DMS79 (cell line): ENCODE measurements around the gene PCED1B.
"Not testable (repeated sequence)": the region's sequence is repeated elsewhere in the genome, so short reads cannot be mapped to it uniquely, and the experiment has no call there.

Experiments used
- DNase-seq: peaks from one replicate; lab custom pipeline; 2025; lab: John Stamatoyannopoulos, UW

The PCED1B gene

DNA sequence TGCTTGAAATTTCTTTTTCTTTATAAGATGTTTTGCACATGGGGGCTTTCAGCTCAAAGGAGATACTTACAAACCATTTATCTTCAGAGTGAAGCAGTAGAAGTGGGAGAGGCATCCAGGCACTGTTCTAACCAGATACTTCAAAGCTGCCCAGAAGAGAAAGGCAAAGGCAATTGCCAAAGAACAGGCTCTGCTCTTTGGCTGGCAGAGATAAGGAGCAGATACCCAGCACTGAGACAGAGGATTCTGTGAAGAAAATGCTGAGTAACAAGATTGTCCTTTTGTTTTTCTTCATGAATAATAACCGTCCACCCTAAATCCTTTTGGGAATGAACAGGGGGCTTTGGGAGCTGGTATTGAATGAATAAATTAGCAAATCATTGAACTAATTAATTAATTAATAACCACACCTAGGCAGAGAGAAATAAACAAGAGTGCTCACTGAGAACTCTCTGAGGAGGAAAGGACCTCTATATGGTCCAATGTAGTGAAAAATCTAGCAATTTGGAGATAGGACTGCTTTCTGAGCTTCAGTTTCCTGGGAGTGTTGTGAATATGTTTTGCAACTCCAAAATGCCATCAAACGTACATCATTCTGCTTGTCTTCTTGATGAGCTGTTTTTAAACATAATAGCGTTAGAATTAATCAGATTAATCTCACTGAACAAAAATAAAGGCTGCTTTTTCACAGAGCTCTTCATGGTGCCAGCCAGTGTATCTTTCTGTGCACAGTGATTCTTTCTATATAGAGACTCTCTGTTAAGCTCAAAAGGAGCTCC lies 193.2 kb downstream of the PCED1B start:
- DNase-seq: no peak

DNA sequence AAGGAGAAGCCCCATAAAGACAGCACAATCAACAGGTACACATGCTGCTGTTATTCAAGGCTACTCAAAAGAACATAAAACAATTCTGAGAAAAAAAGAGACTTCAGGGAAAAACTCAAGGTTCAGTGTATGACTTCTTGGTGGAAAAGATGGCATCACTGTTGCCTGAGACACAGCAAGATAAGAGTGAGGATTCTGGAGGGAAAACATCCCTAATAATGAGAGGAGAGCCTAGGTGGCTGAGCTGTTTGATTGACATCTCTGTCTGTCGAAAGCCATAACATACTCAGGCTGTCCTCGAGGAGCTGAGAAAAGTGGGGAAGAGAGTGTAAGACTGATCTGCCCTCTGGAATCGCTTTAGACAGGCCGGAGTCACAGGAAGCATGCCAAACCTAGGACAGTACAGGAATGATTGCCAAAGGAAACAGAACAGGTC lies 193.8 kb downstream of the PCED1B start:
- no peak for DNase-seq

DNA sequence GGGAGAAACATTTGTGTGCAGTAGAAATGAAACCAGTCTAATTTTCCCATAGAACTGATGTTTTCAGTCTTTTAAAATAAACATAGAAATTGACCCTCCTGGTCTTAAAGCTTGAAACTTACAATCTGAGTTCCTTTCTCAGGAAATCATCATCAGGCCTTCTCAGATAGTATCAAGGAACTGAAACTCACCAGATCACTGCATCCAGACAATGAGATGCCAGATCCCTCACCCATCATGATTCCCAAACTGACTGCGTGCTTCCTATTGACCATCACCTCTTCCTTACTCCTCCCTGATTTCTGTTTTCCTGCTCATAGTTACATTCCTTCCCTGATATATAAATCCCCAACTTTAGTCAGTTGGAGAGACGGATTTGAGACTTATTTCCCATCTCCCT lies 195.3 kb downstream of the PCED1B start:
- DNase-seq: no peak

DNA sequence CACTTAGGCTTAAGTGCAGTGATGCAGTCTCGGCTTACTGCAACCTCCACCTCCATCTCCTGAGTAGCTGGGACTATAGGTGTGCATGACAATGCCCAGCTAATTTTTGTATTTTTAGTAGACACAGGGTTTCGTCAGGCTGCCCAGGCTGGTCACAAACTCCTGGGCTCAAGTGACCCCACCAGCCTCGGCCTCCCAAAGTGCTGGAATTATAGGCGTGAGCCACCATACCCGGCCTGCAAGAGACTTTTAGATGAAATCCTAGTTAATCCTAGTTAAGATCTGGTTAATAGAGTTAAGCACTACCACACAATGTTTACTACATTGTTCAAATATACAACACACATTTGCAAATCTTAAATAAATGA lies 196.8 kb downstream of the PCED1B start:
- DNase-seq: no peak

DNA sequence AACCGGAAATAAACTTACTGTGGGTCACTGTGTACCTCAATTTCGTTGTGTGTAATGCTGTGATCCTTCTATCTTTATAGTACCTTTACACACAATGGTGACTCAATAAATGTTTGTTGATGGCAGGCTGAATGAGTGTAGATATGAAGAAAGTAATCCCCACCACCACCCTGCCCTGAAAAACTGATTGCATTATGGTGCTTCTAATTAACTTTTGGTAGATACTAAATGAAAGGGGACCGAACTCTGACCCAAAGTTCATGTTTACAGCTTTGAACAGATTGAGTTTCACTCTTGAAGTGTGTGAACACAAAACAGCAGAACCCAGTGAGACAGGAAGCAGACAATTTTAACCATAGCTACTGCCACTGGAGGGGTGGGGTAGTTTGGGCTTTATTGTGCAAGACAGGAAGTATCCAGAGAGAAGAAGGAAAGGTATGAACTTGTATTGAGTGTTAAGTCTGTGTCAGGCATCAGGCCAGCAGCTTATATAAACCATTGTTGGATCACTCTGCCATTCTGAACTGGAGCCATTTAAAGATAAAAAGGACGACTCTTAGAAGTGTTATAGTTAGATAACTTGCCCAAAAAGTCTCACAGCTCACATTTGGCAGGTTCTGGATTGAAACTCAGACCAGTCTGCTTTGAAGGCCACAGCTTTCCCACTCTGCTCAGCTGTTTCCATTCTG lies 197.3 kb downstream of the PCED1B start:
- DNase-seq: no peak

DNA sequence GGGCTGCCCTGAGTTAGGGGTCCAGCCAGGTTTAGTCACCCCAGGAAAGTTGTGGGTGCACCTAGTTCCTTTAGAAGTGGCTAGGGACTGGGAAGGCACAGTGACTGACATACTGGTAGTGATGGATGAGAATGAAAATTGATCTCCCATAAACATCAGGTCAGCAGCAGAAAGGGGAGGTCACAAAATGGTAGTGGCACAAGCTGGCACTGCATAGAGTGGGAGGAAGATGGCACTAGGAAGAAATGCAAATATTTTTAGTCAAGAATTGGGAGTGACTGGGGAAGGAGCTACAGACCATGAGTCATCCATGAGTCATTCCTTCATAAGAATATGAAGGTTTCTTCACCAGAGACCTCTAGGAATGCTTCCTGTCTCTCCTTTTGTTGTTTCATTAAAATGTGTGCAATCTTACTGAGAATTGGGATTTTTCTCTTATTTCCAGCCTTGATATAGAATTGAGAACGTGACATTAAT lies 198.6 kb downstream of the PCED1B start:
- DNase-seq: no peak

DNA sequence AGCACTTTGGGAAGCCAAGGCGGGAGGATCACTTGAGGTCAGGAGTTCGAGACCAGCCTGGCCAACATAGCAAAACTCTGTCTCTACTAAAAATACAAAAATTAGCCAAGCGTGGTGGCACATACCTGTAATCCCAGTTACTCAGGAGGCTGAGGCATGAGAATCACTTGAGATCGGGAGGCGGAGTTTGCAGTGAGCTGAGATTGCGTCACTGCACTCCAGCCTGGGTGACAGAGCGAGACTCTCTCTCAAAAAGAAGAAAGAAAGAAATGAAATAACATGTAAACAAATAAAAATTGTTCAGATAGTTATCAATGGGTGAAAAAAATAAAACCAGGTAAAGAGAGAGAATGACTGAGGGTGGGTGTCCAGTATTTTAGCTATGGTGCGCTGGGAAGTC lies 200.3 kb downstream of the PCED1B start:
- not testable (repeated sequence) for DNase-seq

DNA sequence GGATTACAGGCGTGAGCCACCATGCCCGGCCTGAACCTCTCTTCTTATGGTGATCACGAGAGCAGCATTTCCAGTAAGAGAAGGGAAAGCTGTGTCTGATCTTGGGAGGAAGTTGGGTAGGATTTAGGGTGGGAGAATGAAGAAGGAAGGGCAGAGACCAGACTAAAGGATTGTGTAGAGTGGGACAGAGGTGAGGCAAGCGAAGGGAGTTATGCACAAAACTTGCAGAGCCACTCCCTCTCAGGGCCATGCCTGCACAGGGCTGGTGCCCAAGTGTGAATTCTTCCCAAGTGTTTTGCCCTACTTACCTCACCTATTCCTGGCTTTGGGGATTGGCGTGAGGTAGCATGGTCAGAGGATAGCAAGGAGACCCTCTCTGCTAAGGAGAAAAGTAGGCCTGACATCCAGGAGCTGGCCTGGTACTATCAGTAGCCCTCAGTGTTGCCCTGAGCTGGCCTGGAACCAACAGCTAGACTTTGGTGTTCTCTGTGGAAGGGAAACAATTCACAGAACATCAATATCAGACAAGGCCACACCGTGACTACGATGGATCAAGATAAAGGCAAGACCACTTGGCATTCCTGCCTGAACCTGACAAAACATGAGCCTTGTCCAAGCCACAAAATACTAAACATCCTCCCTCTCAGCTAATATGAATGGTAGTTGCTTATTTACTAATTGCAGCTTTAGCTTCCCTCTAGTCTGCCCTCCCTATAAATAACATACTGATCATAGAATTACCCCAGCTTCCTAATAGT lies 201.3 kb downstream of the PCED1B start:
- DNase-seq: no peak

DNA sequence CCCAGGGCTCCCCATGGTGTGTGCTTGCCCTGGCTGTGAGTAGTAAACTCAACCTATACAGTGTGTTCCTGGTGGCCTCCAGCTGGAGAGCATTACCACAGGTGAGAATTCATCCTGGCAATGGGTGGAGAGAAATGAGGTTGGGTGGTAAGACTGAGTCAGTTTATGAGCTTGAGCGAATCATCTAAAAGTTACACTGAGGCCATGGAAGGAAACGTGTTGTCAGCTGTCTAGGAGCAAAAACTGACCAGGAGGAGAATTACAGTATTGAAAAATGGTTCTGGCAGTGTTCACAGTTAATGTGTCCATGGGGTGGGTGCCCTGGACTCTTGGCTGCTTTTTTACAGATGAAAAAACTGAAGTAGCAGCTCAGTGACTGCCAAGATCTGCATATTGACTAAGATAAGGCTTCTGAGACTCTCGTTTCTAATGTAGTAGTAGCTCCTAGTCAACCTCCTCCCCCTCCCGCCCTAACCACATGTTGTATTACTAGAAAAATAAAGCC lies 202.3 kb downstream of the PCED1B start:
- no peak for DNase-seq

DNA sequence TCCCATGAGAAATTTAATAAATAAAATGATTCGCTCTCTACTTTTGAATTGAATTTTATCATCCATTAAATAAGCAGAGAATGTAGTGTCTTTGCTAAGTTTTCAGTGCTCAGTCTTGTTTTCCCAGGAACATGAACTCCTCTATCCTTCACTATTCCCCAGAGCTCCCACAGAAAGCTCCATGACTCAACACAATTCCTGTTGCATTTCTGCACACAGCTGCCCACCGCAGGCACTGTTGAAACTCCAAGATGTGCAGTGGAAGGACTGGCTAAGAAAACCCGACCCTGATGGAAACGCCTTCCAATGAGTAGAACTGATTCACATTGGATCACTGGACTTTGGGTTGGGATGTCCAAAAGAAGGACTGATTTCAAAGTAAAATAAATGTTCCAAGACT lies 202.8 kb downstream of the PCED1B start:
- DNase-seq: no peak
